Neural cell (in vitro differentiated cells): Measurements from ENCODE around the gene IDI2. TPM values are rescaled to one million over a fixed set of nuclear protein-coding genes. Genes with fewer than 3 reads are reported as not detected.

Source experiments
- H2AFZ ChIP-seq: fragments of 200-600, 300-800 bp; sonication (generic), shearing (Covaris generic); 2 replicates; pipeline ENCODE4 v1.6.0; 2014; ENCODE audit warnings: low read depth, mild to moderate bottlenecking, antibody characterized with exemption, low read length, moderate library complexity
- H3F3A ChIP-seq: fragments of 200-600 bp; shearing (Covaris generic); 2 replicates; pipeline ENCODE4 v1.6.1; 2016; ENCODE audit warnings: mild to moderate bottlenecking, moderate library complexity, mixed read lengths, antibody characterized with exemption, low read length; ENCODE audit not compliant: insufficient read depth, poor library complexity, severe bottlenecking
- H3K27ac ChIP-seq: fragments of 200-600, 300-800 bp; sonication (generic), shearing (Covaris generic); 2 replicates; pipeline ENCODE4 v1.5.1; 2014; ENCODE audit warnings: mild to moderate bottlenecking, low read length, moderate library complexity
- H3K27me3 ChIP-seq: fragments of 300-800, 200-600 bp; sonication (generic), shearing (Covaris generic); 2 replicates; pipeline ENCODE4 v1.6.0; 2014; ENCODE audit warnings: mild to moderate bottlenecking, low read depth, low read length, moderate library complexity; ENCODE audit not compliant: insufficient read depth
- H3K36me3 ChIP-seq: fragments of 300-800, 200-600 bp; sonication (generic), shearing (Covaris generic); 2 replicates; pipeline ENCODE4 v1.5.1; 2014; ENCODE audit warnings: mild to moderate bottlenecking, antibody characterized with exemption, low read length, moderate library complexity; ENCODE audit not compliant: insufficient read depth
- H3K4me2 ChIP-seq: fragments of 300-800, 200-600 bp; sonication (generic), shearing (Covaris generic); 2 replicates; pipeline ENCODE4 v1.6.0; 2014; ENCODE audit warnings: mild to moderate bottlenecking, low read length
- H3K4me3 ChIP-seq: fragments of 300-800, 200-600 bp; sonication (generic), shearing (Covaris generic); 2 replicates; pipeline ENCODE4 v1.5.1; 2014; ENCODE audit warnings: mild to moderate bottlenecking, low read length, moderate library complexity
- H3K79me2 ChIP-seq: fragments of 200-600 bp; shearing (Covaris generic); replicated peaks from 2 replicates; pipeline ENCODE4 v1.6.0; 2014; ENCODE audit warnings: mild to moderate bottlenecking, low read length, moderate library complexity; ENCODE audit not compliant: insufficient read depth
- H3K9ac ChIP-seq: fragments of 300-800, 200-600 bp; sonication (generic), shearing (Covaris generic); 2 replicates; pipeline ENCODE4 v1.6.1; 2016; ENCODE audit warnings: mild to moderate bottlenecking, low read length, mixed read lengths
- H3K9me2 ChIP-seq: fragments of 200-600 bp; shearing (Covaris generic); 2 replicates; pipeline ENCODE4 v1.6.1; 2016; ENCODE audit warnings: mild to moderate bottlenecking, low read length, mixed read lengths; ENCODE audit not compliant: insufficient read depth
- H3K9me3 ChIP-seq: fragments of 200-600, 300-800 bp; sonication (generic), shearing (Covaris generic); 2 replicates; pipeline ENCODE4 v1.6.1; 2016; ENCODE audit warnings: mild to moderate bottlenecking, mixed run types, low read length, moderate library complexity, mixed read lengths
- H4K20me1 ChIP-seq: fragments of 200-600 bp; shearing (Covaris generic); 2 replicates; pipeline ENCODE4 v1.6.1; 2016; ENCODE audit warnings: mild to moderate bottlenecking, mixed run types; ENCODE audit not compliant: insufficient read depth
- CTCF ChIP-seq: fragments of 450-650 bp; IDR thresholded peaks from 2 replicates; pipeline ENCODE4 v1.5.1; 2014; ENCODE audit warnings: antibody characterized with exemption, mild to moderate bottlenecking, moderate library complexity; ENCODE audit not compliant: poor library complexity, severe bottlenecking
- EP300 ChIP-seq: fragments of 450-650 bp; conservative IDR thresholded peaks from 2 replicates; pipeline ENCODE4 v1.6.1; 2014; ENCODE audit warnings: antibody characterized with exemption, mild to moderate bottlenecking, moderate library complexity; ENCODE audit not compliant: poor library complexity, severe bottlenecking
- EZH2 ChIP-seq: fragments of 200-600, 300-800 bp; shearing (Covaris generic), sonication (generic); IDR thresholded peaks from 2 replicates; pipeline ENCODE4 v1.6.1; 2014; ENCODE audit warnings: antibody characterized with exemption, low read length, borderline replicate concordance, mild to moderate bottlenecking; ENCODE audit not compliant: insufficient read depth, poor library complexity, severe bottlenecking
- MXI1 ChIP-seq: fragments of 450-650 bp; conservative IDR thresholded peaks from 2 replicates; pipeline ENCODE4 v1.6.1; 2014; ENCODE audit warnings: antibody characterized with exemption, mild to moderate bottlenecking; ENCODE audit not compliant: poor library complexity, severe bottlenecking
- POLR2AphosphoS5 ChIP-seq: IDR thresholded peaks from 2 replicates; pipeline ENCODE4 v1.6.1; 2012
- RAD21 ChIP-seq: fragments of 450-650 bp; conservative IDR thresholded peaks from 2 replicates; pipeline ENCODE4 v1.6.1; 2014; ENCODE audit warnings: antibody characterized with exemption, mild to moderate bottlenecking, moderate library complexity
- SMC3 ChIP-seq: fragments of 450-650 bp; conservative IDR thresholded peaks from 2 replicates; pipeline ENCODE4 v1.6.1; 2014; ENCODE audit warnings: antibody characterized with exemption, mild to moderate bottlenecking, moderate library complexity; ENCODE audit not compliant: poor library complexity
- TAF1 ChIP-seq: IDR thresholded peaks from 2 replicates; pipeline ENCODE4 v1.6.1; 2012; ENCODE audit warnings: low read depth
- polyA plus RNA-seq: library from polyadenylated mRNA; depleted of rRNA; stranded (reverse); fragments of >200 nt; gene quantifications from 2 replicates; pipeline ENCODE4 v1.2.3, GENCODE V29; 2014
- TF ChIP-seq, protein P1 (sequence below): IDR thresholded peaks from 2 replicates; pipeline ENCODE4 v1.6.1; 2012; ENCODE audit warnings: borderline replicate concordance

Gene IDI2
- polyA plus RNA-seq, 1 donor from 2014 or later: 0.24 TPM

- Histone ChIP-seq H3K36me3 (peaks cover 9% of the 10 kb centered on the region), H4K20me1 (no peaks in the 10 kb centered on the region)
Measured at GRCh38 chr10:1009071-1009494, 16.6 kb downstream of the IDI2 start.

DNA sequence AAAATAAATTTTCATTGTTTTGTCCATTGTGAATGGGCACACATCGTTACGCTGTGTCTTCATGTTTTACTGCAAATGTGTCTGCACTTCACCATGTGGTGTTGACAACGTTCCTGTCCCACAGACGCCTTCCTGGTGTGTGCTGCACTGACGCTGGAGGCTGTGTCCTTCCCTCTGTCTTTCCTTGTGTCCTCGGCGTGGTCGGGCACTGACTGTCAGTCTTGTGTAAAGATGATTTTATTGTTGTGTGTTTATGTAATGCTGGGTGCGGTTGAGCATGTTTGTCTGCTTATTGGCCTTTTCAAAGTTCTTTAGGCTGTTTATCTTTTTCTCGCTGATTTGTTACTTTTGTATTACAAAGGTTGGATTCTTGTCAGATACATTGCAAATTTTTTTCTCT, 18.1 kb downstream of the IDI2 start:
- H3K4me2 ChIP-seq: no peak overlapping the region
- H3K27me3 ChIP-seq: no peaks in the 10 kb centered on the region
- no peaks in the 10 kb centered on the region for H3K9me2 ChIP-seq
- no peak overlapping the region for H3K27ac ChIP-seq
- TF ChIP-seq MXI1: no peak
- no peak for TF ChIP-seq SMC3
- no peak for TF ChIP-seq EZH2
- no peak for TF ChIP-seq RAD21
- TF ChIP-seq, protein P1, sequence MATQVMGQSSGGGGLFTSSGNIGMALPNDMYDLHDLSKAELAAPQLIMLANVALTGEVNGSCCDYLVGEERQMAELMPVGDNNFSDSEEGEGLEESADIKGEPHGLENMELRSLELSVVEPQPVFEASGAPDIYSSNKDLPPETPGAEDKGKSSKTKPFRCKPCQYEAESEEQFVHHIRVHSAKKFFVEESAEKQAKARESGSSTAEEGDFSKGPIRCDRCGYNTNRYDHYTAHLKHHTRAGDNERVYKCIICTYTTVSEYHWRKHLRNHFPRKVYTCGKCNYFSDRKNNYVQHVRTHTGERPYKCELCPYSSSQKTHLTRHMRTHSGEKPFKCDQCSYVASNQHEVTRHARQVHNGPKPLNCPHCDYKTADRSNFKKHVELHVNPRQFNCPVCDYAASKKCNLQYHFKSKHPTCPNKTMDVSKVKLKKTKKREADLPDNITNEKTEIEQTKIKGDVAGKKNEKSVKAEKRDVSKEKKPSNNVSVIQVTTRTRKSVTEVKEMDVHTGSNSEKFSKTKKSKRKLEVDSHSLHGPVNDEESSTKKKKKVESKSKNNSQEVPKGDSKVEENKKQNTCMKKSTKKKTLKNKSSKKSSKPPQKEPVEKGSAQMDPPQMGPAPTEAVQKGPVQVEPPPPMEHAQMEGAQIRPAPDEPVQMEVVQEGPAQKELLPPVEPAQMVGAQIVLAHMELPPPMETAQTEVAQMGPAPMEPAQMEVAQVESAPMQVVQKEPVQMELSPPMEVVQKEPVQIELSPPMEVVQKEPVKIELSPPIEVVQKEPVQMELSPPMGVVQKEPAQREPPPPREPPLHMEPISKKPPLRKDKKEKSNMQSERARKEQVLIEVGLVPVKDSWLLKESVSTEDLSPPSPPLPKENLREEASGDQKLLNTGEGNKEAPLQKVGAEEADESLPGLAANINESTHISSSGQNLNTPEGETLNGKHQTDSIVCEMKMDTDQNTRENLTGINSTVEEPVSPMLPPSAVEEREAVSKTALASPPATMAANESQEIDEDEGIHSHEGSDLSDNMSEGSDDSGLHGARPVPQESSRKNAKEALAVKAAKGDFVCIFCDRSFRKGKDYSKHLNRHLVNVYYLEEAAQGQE: no peak
- TF ChIP-seq EP300: no peak
- TF ChIP-seq CTCF: no peak
- no peak for TF ChIP-seq POLR2AphosphoS5
- TF ChIP-seq TAF1: no peak
- no peak overlapping the region for H3K9ac ChIP-seq
- no peaks in the 10 kb centered on the region for H3K79me2 ChIP-seq
- no peaks in the 10 kb centered on the region for H4K20me1 ChIP-seq
- H3K9me3 ChIP-seq: no peaks in the 10 kb centered on the region
- H2AFZ ChIP-seq: no peak overlapping the region
- H3K36me3 ChIP-seq: peaks cover 15% of the 10 kb centered on the region
- no peaks in the 10 kb centered on the region for H3F3A ChIP-seq
- H3K4me3 ChIP-seq: no peak overlapping the region

More at GRCh38 chr10:1009071-1009494, 16.6 kb downstream of the IDI2 start:
- no peaks in the 10 kb centered on the region for H3K79me2 ChIP-seq
- no peak overlapping the region for H3K9ac ChIP-seq
- no peak for TF ChIP-seq CTCF
- TF ChIP-seq TAF1: no peak
- TF ChIP-seq MXI1: no peak
- TF ChIP-seq SMC3: no peak
- TF ChIP-seq, protein P1: no peak
- no peak for TF ChIP-seq RAD21
- no peak for TF ChIP-seq EP300
- no peak for TF ChIP-seq POLR2AphosphoS5
- TF ChIP-seq EZH2: no peak
- no peaks in the 10 kb centered on the region for H3F3A ChIP-seq
- no peaks in the 10 kb centered on the region for H3K9me2 ChIP-seq
- H2AFZ ChIP-seq: no peak overlapping the region
- H3K4me2 ChIP-seq: no peak overlapping the region
- no peaks in the 10 kb centered on the region for H3K27me3 ChIP-seq
- no peaks in the 10 kb centered on the region for H3K9me3 ChIP-seq
- H3K27ac ChIP-seq: no peak overlapping the region
- H3K4me3 ChIP-seq: no peak overlapping the region
